Measurements from ENCODE around the gene CABLES1. TPM values are rescaled to one million over a fixed set of nuclear protein-coding genes. Genes with fewer than 3 reads are reported as not detected.

CABLES1 gene
- total RNA-seq, 1 donor from 2014 or later, result 39.3 TPM

GRCh38 chr18:23258566-23259469 lies 123.5 kb downstream of the CABLES1 start:
- no peak overlapping the region for H3K4me3 ChIP-seq
- H3K36me3 ChIP-seq, result no peaks in the 10 kb centered on the region
- no peak for TF ChIP-seq CTCF (IDR thresholded peaks at IDR 0.05)
- no peak for TF ChIP-seq POLR2AphosphoS5 (IDR thresholded peaks at IDR 0.05; ENCODE audit: insufficient read depth in 1 of 2, low read depth in 1 of 2)
- TF ChIP-seq POLR2A (IDR thresholded peaks at IDR 0.05), result no peak
- no peaks in the 10 kb centered on the region for H3K27me3 ChIP-seq
- intact Hi-C loops (cut with DNase I), result loop anchor here (5.0 kb wide), 1 partner anchor 108 kb away; no protein-coding TSS in a partner anchor
- peaks cover 36% of the 10 kb centered on the region for H3K4me1 ChIP-seq
- peak overlapping the region; percentile 84 for H3K27ac ChIP-seq
- H3K9me3 ChIP-seq, result no peaks in the 10 kb centered on the region
- no peak for DNase-seq (ENCODE audit: extremely low spot score in 2 of 2)

- H3K4me1 ChIP-seq, result peaks cover 36% of the 10 kb centered on the region
- H3K36me3 ChIP-seq, result no peaks in the 10 kb centered on the region
- DNase-seq (ENCODE audit: extremely low spot score in 2 of 2), result no peak
- TF ChIP-seq POLR2AphosphoS5 (IDR thresholded peaks at IDR 0.05; ENCODE audit: insufficient read depth in 1 of 2, low read depth in 1 of 2) (peak in 1 of 2 donors; percentile 64), CTCF (IDR thresholded peaks at IDR 0.05) (no peak)
- H3K27ac ChIP-seq, result peak overlapping the region; percentile 84
- H3K9me3 ChIP-seq, result no peaks in the 10 kb centered on the region
- intact Hi-C loops (cut with DNase I), result loop anchor here (5.0 kb wide), 1 partner anchor 107 kb away; no protein-coding TSS in a partner anchor
- peak overlapping the region in 1 of 2 donors; percentile 31 for H3K4me3 ChIP-seq
- no peaks in the 10 kb centered on the region for H3K27me3 ChIP-seq
These were observed 124.7 kb downstream of the CABLES1 start for GRCh38 chr18:23259701-23260681.

- no peaks in the 10 kb centered on the region for H3K36me3 ChIP-seq
- TF ChIP-seq POLR2A (IDR thresholded peaks at IDR 0.05), result no peak
- TF ChIP-seq CTCF (IDR thresholded peaks at IDR 0.05), result no peak
- no peak for TF ChIP-seq POLR2AphosphoS5 (IDR thresholded peaks at IDR 0.05; ENCODE audit: insufficient read depth in 1 of 2, low read depth in 1 of 2)
- no peak for DNase-seq (ENCODE audit: extremely low spot score in 2 of 2)
- H3K27ac ChIP-seq, result peak overlapping the region; percentile 84
- intact Hi-C loops (cut with DNase I), result no loop called here
- no peaks in the 10 kb centered on the region for H3K27me3 ChIP-seq
- H3K4me1 ChIP-seq, result peaks cover 36% of the 10 kb centered on the region
- H3K4me3 ChIP-seq, result no peak overlapping the region
- no peaks in the 10 kb centered on the region for H3K9me3 ChIP-seq
These were observed 125.8 kb downstream of the CABLES1 start for GRCh38 chr18:23260926-23261590.

- no peak for DNase-seq (ENCODE audit: extremely low spot score in 2 of 2)
- no peak overlapping the region for H3K4me3 ChIP-seq
- no peak for TF ChIP-seq POLR2A (IDR thresholded peaks at IDR 0.05)
- TF ChIP-seq POLR2AphosphoS5 (IDR thresholded peaks at IDR 0.05; ENCODE audit: insufficient read depth in 1 of 2, low read depth in 1 of 2), result no peak
- TF ChIP-seq CTCF (IDR thresholded peaks at IDR 0.05), result no peak
- H3K27me3 ChIP-seq, result no peaks in the 10 kb centered on the region
- H3K36me3 ChIP-seq, result no peaks in the 10 kb centered on the region
- no peaks in the 10 kb centered on the region for H3K9me3 ChIP-seq
- no peak overlapping the region for H3K27ac ChIP-seq
- H3K4me1 ChIP-seq, result peaks cover 23% of the 10 kb centered on the region
- intact Hi-C loops (cut with DNase I), result no loop called here
These were observed 128.4 kb downstream of the CABLES1 start for GRCh38 chr18:23263551-23264235.

All from vagina (tissue), 2 donors.